GM18505 (cell line): Measurements from ENCODE around the gene FAM174C.

Source experiments
- ATAC-seq: cut with Tn5 transposase; IDR thresholded peaks from one replicate; pipeline ENCODE4 v1.9.1; 2021; ENCODE audit not compliant: unreplicated experiment
- POLR2A ChIP-seq: IDR thresholded peaks from 4 replicates; pipeline ENCODE4 v1.6.1; 2011; ENCODE audit warnings: borderline replicate concordance; ENCODE audit not compliant: insufficient read depth, insufficient read length; ENCODE audit errors: extremely low read depth

FAM174C gene

DNA sequence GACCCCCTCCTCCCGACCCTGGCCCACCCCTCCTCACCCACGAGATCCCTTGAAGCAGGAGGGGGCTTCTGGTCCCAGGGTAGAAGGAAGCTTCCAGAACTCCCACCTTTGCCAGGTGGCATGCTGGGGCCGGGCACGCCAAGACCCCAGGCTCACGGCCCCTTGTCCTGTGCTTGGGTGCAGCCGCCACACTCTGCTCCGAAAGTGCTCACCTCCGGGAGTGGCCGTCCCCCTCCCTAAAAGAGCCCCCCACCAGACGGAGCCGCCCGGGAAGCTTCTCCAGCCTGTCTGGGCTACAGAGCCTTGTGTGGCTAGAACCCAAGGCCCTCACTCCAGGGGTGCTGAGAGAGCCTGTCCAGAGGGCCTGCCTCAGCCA, 8.6 kb downstream of the FAM174C start:
- TF ChIP-seq POLR2A, result no peak
- no peak for ATAC-seq

DNA sequence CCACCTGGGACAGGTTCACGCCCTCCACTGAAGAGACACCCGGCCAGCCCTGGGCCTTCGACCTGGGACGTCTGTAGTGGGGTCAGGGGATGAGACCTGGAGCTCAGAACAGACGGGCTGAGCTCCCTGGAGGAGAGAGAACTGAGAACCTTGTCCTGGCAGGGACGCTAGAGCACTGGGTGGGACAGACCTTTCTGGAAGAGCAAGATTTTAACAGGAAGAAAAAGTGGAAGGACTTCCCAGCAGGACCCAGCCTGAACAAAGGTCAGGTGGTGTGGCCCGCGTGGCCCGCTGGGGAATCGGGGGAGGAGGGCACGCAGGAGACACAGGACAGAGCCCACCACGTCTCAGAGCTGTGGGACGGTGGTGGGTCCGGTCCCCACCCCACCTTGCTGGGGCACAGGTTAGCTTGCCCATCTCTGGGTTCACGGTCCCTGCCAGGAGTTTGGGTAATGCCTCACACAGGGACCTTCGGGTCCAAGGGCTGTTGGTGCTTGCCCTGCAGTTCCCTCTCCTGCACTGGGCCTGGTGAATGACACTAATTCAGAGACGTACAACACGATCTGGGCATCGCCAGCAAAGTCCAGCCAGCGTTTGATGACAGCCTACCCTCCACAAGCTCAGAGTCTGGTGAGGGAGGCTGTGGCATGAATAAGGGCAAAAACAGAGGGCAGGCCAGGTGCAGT, 9.1 kb downstream of the FAM174C start:
- no peak for TF ChIP-seq POLR2A
- no peak for ATAC-seq

GRCh38 chr19:1284979-1285736, 9.8 kb downstream of the FAM174C start:
- no peak for ATAC-seq

GRCh38 chr19:1285737-1286360, 10.5 kb downstream of the FAM174C start, which contains the start of gene EFNA2:
Gene EFNA2, plus strand, starts transcription at chr19:1285873. Its CDS starts 296 bp downstream, at chr19:1286169.
- no peak for ATAC-seq
- no peak for TF ChIP-seq POLR2A

More at GRCh38 chr19:1284979-1285736, 9.8 kb downstream of the FAM174C start:
- no peak for TF ChIP-seq POLR2A

- no peak for ATAC-seq
- no peak for TF ChIP-seq POLR2A
Measured at GRCh38 chr19:1286487-1287353, 11.4 kb downstream of the FAM174C start.

DNA sequence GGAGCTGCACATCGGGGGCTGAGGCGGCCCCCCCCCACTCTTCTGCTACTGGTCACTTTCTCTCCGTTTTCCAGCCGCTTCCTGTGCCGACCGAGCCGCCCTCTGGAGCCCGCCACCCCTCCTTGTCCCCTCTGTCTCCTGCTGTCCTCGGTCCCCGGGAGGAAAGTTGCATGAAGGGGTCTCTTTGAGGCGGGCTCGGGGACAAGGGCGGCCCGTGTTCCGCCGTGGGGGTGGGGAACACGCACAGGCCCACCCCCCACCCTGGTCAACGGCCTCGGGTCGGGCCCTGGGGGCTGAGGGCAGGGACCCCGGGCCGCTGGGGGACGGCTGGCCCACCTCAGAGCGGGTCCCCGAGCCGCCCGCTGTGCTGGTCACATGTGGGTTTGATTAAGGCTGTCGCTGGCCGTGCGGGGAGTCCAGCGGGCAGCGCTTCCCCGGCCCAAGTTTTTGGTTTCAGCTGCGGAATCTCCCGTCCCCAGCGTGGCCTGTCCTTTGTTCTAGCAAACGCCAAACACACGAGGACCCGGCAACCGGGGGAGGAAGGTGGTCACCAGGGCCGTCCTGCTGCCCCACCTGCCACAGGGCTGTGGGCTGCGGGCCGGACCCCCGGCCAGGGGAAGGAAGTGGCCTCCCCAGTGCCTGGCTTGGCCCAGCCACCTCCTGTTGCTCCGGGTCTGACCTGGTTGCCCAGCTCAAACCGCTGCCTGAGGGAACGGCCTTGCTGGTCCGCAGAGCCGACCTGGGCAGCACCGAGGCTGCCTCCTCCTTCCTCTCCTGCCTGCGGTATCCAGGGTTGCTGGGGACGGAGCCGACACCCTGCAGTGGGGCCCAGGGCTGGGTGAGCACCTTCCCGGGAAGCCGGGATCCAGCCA, 12.3 kb downstream of the FAM174C start:
- TF ChIP-seq POLR2A, result no peak
- no peak for ATAC-seq

DNA sequence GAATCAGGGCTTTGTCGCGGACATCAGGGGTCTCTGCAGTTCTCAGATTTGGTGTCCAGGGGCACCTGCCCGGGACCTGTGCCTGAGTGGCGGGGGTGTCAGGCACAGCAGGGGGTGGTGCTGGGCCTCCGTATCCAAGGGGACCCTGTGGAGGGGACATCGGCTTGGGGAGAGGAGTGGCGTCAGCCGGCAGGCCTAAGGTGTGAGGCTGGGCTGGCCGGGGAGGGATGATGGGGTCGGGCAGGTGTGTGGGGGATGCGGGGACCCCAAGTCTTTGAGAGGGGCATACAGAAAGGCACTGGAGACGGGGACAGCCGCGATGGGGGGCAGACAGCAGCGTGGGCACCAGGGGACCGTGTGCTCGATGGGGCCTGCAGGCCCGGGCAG, 12.9 kb downstream of the FAM174C start:
- no peak for TF ChIP-seq POLR2A
- ATAC-seq, result no peak

GRCh38 chr19:1288833-1289685, 13.7 kb downstream of the FAM174C start:
- TF ChIP-seq POLR2A, result no peak
- no peak for ATAC-seq

- TF ChIP-seq POLR2A, result no peak
- no peak for ATAC-seq
Measured at GRCh38 chr19:1289686-1290025, 14.3 kb downstream of the FAM174C start.

- TF ChIP-seq POLR2A, result no peak
- ATAC-seq, result no peak
Measured at GRCh38 chr19:1290196-1290702, 14.9 kb downstream of the FAM174C start.
